DLD1 (cell line): ENCODE results near the gene FOXP3.
"Not testable (repeated sequence)": the region's sequence is repeated elsewhere in the genome, so short reads cannot be mapped to it uniquely, and the experiment has no call there.

Source experiments
- in situ Hi-C: cut with HindIII; loops from 2 replicates; pipeline ENCODE4 v1.10.0; 2017; ENCODE audit warnings: low sequenced_read_pairs

The FOXP3 gene, protein sequence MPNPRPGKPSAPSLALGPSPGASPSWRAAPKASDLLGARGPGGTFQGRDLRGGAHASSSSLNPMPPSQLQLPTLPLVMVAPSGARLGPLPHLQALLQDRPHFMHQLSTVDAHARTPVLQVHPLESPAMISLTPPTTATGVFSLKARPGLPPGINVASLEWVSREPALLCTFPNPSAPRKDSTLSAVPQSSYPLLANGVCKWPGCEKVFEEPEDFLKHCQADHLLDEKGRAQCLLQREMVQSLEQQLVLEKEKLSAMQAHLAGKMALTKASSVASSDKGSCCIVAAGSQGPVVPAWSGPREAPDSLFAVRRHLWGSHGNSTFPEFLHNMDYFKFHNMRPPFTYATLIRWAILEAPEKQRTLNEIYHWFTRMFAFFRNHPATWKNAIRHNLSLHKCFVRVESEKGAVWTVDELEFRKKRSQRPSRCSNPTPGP

DNA sequence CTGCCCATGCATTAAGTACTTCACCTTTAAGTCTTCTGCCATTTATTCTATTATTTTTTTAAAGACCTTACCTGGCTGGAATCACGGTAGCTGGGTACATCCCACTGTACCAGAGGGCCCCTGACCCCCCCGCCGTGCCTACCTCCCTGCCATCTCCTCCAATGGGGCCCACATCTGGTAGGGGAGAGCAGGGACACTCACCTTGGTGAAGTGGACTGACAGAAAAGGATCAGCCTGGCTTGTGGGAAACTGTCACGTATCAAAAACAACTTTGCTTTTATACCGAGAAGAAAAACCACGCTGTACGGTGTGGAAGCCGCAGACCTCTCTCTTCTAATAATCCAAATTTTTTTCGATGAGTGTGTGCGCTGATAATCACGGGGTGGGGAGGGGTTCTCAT lies at the start of gene FOXP3:
Gene FOXP3, minus strand, starts transcription at position 251 of the 400 bp plus-strand sequence. CDS start 6,205 bp downstream, outside the sequence.
- in situ Hi-C loops: no loop called here

GRCh38 chrX:49312176-49312575 lies 47.7 kb upstream of the FOXP3 start:
- in situ Hi-C loops: no loop called here

DNA sequence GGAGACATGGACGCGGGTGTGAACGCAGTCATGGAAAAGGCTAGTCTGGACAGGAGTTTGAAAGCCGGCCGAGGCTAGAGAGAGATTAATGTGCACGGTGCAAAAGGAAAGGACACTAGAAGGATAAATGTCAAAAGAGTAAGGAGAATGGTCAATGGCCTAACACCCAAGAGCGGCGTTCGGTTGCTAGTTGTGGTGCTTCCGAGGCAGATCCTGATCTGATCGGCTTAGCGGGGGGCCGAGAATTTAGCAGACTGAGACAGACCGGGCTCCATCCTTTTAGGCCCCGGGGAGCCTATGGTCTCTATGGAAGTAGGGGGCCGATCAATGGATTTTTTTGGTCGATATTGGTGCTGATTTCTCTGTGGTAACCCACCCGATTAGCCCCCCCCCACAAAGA lies 45.9 kb upstream of the FOXP3 start:
- in situ Hi-C loops: no loop called here

- in situ Hi-C loops: no loop called here
Observed at GRCh38 chrX:49309401-49309981, 45.0 kb upstream of the FOXP3 start.

DNA sequence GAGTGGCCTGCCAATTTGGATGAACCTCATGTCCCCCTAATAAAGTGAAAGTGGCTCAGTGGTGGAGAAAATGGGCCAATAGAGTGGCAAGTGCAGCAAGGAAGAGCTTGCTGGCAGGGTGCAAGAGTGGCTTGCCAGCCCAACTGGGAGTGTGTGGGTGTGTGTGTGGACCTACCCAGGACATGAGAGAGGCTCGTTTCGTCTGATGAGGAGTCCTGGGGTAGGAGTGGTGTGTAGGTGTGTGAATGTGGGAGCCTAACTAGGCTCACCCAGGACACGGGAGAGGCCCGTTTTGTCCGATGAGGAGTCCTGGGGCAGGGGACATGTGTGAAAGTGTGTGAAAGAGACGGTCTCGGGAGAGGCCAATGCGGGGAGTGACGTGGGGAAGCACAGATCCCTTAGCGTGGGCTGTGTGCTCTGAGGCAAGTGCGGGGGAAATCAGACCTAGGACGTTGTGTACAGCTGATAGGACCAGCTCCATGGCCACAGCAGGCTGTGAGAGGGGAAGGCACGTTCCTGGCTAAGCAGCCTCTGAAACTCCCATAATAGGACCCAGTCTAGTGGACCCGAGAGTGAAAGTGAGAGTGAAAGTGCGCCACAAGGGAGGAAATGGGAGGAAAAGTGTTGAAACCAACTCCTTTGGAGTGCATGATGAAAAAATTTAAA lies 44.2 kb upstream of the FOXP3 start:
- in situ Hi-C loops: no loop called here

- in situ Hi-C loops: not testable (repeated sequence)
Observed at GRCh38 chrX:49307775-49308174, 43.3 kb upstream of the FOXP3 start.

GRCh38 chrX:49303346-49303745 lies 38.8 kb upstream of the FOXP3 start, which contains the start of gene GAGE10:
Gene GAGE10 (plus strand): TSS chrX:49303646. CDS start chrX:49304860, 1,214 bp downstream.
- in situ Hi-C loops: no loop called here

- in situ Hi-C loops: no loop called here
Observed at GRCh38 chrX:49300703-49301102, 36.2 kb upstream of the FOXP3 start.

- in situ Hi-C loops: not testable (repeated sequence)
Observed at GRCh38 chrX:49299293-49299692, 34.8 kb upstream of the FOXP3 start.

GRCh38 chrX:49292400-49293362 lies 28.2 kb upstream of the FOXP3 start:
- in situ Hi-C loops: no loop called here

DNA sequence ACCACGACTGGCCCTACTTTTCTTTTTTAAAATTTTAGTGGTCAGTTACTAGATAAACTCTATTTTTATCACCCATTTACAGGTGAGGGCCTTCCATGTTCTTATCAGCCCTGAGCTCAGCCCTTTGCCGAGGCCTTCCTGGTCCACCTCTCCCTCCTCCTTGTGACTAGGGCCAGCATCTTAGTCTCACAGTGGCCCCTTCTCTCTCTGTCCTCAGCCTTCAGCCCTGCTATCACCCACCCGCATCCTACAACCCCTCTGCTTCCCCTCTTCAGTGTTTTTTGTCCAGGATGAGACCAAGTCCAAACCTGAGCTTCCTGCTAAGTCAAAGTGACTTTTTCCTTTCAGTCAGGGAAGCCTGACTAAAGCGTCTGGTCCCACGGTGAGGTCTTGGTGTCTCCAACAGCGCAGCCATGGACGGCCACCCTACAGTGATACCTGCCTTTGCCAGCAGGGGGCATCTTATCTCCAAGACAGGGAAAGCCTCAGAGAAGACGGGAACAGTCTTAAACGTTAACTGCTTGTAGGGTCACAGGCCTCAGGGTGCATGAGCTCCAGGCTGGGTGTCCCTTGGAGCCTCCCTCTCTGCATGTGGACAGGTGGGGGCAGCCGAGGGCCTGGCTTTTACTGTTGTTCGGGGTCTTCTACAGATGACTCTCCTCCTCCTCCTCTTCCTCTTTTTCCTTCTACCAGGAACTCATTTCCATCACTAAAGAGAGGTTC lies 27.3 kb upstream of the FOXP3 start:
- in situ Hi-C loops: no loop called here

- in situ Hi-C loops: no loop called here
Observed at GRCh38 chrX:49290215-49290614, 25.7 kb upstream of the FOXP3 start.

DNA sequence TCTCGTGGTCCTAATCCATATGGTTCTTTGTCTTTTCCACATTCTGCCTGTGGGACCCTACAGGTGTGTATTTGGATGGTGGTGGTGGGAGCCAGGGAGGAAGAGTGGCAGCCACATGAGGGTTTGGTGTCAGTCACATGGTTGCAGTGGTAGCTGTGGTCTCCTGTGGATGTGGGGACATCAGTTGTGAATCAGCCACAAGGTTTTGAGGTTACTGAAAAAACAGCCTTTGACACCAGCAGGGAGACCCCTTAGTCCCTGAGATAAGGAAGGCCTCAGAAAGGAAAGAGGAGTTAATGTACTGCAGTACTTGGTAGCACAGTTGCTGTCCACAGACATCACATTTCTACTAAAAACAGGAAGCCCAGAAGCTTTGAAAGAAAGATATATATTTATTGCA lies 23.2 kb upstream of the FOXP3 start:
- in situ Hi-C loops: no loop called here

DNA sequence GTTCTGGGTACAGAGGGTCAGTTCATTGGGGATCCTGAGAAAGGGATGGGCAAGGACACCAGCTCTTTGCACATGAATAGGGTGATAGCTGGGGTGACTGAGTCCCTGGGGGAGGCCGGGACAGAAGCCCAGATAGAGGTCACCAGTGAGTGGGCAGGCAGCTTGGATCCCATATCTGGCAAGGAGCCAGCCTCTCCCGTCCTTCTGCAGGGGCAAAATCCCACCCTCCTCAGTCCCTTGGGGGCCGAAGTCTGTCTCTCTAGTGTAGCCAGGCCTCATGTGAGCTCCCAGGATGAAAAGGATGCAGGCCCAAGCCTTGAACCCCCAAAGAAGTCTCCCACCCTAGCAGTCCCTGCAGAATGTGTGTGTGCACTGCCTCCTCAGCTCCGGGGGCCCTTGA lies 22.1 kb upstream of the FOXP3 start:
- in situ Hi-C loops: no loop called here

GRCh38 chrX:49286136-49286535 lies 21.6 kb upstream of the FOXP3 start:
- in situ Hi-C loops: no loop called here

DNA sequence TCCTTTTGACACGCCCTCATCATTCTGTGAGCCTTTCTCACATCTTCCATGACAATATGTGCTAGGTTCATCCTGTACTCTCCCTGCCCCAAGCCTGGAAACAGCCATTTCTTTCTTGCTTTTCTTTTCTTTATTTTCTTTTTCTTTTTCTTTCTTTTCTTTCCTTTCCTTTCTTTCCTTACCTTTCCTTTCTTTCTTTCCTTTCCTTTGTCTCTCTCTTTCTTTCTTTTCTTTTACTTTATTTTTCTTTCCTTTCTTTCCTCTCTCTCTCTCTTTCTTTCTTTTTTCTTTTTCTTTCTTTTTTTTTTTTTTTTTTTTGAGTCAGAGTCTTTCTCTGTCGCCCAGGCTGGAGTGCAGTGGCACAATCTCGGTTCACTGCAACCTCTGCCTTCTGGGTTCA lies 19.7 kb upstream of the FOXP3 start:
- in situ Hi-C loops: no loop called here

DNA sequence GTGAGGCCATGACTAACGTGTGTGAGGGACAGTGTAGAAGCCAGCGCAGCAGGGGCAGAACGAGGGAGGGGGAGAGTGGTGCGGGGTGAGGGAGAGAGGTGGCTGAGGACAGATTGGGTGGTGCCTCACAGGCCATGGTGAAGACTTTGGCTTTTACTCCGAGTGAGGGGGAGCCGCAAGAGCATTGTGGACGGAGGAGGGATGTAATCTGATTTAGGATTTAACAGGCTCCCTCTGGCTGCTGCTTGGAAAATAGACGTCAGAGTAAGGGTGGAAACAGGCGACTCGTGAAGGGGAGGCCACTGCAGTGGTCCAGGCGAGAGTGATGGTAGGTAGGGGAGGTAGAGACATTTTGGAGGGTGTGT lies 18.1 kb upstream of the FOXP3 start:
- in situ Hi-C loops: no loop called here

- in situ Hi-C loops: no loop called here
Observed at GRCh38 chrX:49278081-49278480, 13.6 kb upstream of the FOXP3 start.

DNA sequence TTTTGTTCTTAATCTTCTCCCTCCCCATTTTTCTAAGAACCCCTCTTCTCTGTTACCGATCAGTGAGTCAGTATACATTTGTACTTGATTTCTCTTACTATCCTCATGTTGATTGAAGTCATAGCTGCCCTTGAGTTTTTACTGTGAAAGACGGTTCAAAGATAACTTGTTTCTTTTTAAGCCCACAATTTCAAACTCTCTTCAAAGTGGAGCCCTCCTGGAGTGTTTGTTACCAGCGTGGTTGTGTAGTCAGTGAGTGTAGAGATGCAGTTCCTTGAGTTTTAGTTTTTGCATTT lies 13.0 kb upstream of the FOXP3 start:
- in situ Hi-C loops: no loop called here
